GM21717 (cell line): Measurements from ENCODE around the gene PDZD7.
"Not testable (repeated sequence)": the region's sequence is repeated elsewhere in the genome, so short reads cannot be mapped to it uniquely, and the experiment has no call there.

Source experiments
- ATAC-seq: cut with Tn5 transposase; IDR thresholded peaks from one replicate; pipeline ENCODE4 v1.9.1; 2021; ENCODE audit warnings: mild to moderate bottlenecking, moderate library complexity; ENCODE audit not compliant: unreplicated experiment

The PDZD7 gene

DNA sequence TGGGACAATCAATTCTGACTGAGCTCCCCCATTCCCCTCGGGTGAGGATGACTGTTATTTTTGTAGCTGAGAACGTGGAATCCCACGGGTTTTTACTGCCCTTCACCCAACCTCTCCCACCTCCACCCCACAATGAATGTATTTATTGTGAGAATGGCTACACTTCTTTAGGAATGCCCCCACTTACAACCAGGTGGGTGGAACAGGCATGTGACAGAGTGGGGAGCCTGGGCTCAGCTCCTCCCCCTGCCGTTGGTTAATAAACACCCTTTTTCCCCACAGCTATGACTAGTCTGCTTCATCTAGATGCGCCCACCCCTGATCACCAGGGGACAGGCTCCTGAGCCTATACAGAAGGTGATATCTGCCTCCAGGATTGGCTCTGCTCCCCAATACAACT lies 45.6 kb downstream of the PDZD7 start:
- ATAC-seq = no peak

DNA sequence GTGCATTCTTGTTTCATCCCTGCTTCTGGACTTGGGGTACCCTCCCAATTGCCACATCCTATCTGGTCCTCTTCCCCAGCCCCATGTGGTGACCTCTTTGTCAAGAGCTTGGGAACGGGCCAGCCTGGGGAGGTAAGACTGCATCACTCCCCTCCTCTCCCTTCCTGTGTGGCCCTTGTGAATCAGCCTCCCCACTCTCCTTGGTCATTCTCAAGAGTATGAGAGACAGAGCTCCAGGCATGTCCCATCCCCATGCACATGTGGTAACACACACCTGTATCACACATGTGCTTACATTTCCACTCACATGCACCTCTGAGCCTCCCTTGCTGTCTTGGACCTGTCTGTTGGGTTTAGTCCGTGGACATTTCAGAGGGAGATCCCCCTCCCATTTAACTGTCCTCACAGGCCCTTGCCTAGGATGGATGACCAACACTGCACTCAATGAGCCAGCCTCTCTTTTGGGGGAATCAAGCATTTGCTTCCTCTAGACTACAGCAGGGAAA lies 46.2 kb downstream of the PDZD7 start:
- ATAC-seq = no peak

DNA sequence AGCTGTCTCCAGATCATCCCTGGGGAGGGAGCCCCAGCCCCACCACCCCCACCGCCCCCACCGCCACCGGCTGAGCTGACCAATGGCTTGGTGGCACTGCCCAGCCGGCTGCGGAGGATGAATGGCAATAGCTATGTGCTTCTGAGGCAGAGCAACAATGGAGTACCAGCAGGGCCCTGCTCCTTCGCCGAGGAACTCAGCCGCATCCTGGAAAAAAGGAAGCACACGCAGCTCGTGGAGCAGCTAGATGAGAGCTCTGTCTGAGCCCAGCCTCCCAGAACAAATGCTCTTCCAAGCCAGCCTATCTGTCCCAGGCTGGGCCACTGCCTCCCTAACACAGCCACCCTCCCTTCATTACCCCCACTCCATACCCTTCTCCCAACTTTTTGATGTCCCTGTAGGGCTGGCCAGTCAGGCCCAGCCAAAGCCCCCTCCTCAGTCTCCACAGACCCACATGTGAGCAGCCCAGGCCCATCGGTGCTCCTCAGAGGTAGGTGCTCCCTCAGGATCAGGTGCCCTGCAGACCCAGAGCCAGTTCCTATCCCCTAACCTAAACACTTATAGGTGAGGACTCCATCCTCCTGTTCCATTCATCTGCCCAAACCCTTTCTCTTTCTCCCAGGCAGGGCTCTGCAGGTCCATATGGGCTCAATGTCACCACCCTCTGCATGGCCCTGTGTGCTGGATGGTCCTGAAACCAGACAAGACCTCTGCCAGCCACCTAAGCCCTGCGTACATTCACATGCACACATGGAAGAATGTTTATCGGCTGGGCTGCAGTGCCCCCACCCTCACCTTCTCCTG lies 46.9 kb downstream of the PDZD7 start:
- ATAC-seq = no peak

DNA sequence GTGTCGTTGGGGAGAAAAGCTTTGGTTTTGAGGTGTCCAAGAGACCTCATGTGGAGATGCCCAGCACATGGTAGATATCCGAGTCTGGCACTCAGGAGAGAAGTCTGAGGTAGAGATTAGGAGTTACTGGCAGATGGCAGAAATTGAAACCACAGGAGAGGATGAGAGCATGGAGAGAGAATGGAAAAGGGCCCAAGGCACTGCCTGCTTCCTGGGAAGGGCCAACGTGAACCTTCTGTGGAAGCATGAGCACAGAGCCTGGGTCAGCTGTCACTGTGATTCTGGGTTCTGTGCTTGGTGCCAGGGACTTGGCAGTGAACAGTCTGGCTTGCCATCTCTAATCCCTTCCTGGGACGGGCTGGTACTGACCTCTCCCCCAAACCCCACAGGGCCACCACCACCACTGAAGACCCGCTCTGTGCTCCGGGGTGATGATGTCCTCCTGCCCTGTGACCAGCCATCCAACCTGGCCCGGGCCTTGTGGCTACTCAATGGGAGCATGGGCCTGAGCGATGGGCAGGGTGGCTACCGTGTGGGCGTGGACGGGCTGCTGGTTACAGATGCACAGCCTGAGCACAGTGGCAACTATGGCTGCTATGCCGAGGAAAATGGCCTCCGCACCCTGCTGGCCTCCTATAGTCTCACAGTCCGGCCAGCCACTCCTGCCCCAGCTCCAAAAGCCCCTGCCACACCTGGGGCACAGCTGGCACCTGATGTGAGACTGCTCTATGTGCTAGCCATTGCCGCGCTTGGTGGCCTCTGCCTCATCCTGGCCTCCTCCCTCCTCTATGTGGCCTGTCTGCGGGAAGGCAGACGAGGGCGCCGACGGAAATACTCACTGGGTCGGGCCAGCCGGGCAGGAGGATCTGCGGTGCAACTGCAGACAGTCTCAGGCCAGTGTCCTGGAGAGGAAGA lies 47.8 kb downstream of the PDZD7 start:
- ATAC-seq = no peak

DNA sequence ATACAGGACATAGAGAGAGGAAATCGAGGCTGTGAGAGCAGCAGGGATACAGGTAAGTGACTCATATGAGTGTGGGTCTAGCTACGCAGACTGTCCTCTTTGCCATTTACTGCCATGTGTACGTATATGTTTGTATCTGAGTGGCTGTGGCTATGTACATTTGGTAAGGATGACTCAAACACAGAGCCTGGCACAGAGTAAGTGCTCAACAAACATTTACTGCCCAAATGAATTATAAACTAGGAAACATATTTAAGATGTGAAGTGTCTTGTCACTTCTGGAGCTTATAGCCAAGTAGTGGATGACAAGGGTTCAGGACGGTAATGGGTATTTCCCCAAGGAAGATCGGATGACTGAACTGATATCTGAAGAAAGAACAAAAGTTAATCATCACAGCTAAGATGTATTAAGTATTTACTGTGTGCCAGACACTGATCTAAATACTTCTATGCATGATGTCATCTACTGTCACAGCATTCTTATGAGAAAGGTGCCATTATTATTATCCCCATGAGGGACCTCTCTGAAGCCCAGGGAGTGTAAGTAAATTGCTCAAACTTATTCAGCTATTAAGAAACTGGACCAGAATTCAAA lies 49.7 kb downstream of the PDZD7 start:
- no peak for ATAC-seq

DNA sequence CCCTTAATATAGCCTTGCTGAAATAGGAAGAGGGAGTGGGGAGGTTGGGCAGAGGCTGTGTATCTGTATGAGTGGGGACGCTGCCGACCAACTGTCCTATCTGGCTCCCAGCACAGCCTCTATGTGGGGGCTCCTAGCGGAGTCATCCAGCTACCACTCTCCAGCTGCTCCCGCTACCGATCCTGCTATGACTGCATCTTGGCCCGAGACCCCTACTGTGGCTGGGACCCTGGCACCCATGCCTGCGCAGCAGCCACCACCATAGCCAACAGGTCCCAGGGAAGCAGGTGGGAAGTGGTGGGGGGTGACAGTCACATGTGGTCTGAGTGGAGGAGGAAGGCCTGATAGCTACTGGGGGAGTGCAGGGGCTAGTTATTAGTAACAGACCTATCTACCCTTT lies 50.2 kb downstream of the PDZD7 start:
- ATAC-seq = no peak

DNA sequence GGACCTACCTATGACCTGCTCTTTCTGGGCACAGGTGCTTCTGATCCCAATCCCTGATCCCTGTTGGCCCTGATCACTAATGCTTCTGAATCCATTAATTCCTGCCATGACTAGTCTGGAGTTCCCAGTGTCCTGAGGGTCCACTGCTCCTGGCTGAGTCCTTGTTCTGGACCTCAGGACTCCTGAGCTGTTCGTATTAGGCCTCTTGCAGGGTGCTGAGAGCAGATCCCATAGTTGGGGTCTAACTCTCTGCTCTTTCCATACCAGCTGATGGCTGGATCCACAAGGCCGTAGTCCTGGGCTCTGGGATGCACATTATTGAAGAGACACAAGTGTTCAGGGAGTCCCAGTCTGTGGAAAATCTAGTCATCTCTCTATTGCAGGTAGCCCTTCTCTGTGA lies 50.6 kb downstream of the PDZD7 start:
- ATAC-seq = no peak

DNA sequence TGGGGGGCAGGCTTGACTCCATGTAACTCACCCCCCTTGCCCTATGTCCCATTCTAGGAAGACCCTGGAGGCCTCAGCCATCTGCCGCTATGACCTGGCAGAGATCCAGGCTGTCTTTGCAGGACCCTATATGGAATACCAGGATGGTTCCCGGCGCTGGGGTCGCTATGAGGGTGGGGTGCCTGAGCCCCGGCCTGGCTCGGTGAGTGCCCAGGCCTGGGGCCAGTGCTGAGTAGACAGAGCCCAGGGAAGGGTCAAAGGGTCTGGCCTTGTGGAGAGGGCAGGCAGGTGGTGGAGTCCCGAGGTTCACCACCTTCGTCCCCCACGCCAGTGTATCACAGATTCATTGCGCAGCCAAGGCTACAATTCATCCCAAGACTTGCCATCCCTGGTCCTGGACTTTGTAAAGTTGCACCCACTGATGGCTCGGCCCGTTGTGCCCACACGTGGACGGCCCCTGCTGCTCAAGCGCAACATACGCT lies 51.1 kb downstream of the PDZD7 start:
- ATAC-seq = no peak

DNA sequence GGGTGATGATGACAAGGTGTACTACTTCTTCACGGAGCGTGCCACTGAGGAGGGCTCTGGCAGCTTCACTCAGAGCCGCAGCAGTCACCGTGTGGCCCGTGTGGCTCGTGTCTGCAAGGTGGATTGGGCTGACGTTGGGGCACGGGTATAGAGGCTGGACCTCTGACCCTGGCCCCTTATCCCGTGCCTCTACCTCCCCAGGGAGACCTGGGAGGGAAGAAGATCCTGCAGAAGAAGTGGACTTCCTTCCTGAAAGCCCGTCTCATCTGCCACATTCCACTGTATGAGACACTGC lies 52.1 kb downstream of the PDZD7 start:
- no peak for ATAC-seq

DNA sequence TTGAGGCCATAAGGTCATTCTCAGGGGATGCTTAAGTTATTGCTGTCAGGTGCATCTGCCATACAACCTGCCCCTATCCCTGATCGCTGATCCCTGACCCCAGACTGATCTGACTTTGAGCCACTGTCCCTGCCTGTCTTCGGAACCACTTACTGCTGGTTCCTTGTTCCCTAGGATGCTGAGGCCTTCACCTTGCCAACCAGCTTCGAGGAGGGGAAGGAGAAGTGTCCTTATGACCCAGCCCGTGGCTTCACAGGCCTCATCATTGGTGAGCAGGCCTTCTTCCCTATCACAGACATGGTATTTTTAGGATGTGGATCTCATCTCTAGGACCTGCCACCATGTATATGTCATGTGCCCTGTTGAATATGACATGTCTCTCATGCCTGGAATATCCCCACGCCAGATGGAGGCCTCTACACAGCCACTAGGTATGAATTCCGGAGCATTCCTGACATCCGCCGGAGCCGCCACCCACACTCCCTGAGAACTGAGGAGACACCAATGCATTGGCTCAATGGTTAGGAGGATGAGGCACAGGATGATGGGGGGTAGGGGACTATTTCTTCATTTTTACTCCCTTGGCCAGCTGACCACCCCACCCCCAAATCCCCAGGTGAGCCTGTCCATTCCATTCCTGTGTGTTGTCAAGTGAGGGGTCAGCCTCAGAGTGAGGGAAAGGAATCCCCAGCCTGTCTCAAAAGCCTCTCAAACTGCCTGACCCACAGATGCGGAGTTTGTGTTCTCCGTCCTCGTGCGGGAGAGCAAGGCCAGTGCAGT lies 52.6 kb downstream of the PDZD7 start:
- ATAC-seq = no peak

DNA sequence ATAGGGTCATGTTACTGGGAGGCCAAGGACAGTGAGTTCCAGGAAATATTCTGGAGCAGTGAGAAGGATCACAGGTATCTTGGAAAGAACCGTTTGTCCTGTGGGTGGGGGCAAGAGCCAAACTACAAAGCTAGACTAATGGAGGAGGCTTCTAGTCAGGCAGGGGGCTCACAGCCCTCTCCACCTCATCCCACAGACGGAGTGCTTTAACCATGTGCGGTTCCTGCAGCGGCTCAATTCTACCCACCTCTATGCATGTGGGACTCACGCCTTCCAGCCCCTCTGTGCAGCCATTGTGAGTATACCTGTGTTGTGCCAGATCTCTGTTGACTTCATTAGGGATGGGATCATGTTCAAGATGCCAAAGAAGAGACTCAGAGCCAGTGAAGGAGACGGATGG lies 53.5 kb downstream of the PDZD7 start:
- ATAC-seq = no peak

DNA sequence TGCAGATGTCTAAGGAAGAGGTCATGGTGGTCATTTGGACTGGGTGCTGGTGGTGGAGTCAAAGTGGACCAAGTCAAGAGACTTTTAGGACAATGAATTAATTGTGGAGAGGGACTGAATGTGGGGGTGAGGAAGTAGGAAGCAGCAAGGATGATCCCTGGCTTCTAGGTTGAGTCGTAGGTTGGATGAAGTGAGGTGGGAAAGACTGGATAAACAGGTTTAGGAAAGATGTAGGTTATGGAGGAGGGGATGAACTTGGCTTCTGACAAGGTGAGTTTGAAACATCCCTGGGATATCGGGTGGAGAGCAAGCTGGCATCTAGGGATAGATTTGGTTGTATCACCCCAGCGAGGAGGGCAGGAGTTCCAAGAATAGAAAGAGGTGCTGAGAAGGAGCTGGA lies 54.0 kb downstream of the PDZD7 start:
- ATAC-seq = no peak

DNA sequence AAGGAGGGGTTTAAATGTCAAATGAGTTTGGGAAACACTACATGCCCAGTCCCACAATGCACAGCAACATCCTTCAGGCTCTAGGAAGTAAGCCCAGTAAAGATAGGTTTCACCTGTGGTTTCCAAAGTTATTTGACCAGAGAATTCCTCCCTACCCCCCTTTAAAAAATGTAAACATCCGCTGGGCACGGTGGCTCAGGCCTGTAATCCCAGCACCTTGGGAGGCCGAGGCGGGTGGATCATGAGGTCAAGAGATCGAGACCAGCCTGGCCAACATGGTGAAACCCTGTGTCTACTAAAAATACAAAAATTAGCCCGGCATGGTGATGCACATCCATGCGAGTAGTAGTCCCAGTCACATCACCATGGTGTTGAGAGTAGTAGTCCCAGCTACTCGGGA lies 55.5 kb downstream of the PDZD7 start:
- not testable (repeated sequence) for ATAC-seq

DNA sequence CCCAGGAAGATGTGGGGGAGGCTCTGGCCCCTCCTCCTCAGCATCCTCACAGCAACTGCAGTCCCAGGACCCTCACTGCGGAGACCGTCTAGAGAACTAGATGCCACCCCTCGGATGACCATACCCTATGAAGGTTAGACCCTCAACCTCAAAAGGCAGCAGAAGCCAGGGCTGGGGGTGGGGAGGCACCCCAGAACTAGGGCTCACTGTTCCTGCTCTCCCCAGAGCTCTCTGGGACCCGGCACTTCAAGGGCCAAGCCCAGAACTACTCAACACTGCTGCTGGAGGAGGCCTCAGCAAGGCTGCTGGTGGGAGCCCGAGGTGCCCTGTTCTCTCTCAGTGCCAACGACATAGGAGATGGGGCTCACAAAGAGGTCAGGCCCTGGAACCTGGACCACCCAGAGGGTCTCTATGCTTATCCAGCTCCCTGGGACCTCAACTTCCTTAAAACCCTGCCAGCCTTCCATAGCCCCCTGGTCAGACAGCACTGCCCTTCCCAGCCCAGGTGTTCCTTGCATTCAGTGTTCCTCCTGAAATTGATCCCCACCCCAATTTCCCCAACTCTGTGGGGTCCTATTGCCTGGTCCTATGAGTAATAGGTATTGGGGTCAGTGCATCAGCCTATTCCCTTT lies 57.9 kb downstream of the PDZD7 start:
- ATAC-seq = no peak

DNA sequence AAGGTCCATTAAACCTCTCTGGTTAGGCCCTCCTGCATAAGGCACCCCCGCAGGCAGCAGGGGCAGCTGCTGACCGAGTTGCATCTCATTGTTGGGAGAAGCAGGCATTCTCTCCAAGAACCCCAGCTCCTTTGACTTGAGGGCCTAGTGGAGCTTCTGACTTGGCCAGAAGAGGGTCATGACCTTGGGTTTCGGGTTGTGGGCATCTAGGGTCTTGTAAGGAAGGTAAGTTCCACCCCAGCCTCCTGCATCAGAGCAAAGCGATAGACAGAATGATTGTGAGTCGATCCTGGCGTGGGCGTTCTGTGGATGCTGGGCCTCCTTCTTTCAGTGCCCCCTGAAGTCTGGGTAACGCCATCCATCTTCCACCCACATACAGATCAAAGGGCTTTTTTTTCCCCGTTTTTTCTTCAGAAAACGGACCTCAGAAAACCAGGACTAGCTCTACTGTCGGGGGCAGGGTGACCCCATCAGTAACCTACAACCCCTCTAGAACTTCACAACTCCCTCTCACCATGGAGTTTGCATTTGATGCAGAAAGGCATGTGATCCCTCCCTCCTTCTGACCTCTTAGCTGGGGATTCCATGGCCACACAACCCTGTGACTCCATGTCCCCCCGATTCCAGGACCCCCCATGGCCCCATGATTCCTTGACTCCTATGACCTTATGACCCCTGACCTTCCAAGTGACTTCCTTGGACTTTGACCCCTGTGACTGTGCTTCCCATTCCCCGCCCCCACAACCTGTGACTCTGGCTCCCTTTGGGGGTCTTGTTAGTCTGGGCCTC lies 58.6 kb downstream of the PDZD7 start:
- no peak for ATAC-seq

DNA sequence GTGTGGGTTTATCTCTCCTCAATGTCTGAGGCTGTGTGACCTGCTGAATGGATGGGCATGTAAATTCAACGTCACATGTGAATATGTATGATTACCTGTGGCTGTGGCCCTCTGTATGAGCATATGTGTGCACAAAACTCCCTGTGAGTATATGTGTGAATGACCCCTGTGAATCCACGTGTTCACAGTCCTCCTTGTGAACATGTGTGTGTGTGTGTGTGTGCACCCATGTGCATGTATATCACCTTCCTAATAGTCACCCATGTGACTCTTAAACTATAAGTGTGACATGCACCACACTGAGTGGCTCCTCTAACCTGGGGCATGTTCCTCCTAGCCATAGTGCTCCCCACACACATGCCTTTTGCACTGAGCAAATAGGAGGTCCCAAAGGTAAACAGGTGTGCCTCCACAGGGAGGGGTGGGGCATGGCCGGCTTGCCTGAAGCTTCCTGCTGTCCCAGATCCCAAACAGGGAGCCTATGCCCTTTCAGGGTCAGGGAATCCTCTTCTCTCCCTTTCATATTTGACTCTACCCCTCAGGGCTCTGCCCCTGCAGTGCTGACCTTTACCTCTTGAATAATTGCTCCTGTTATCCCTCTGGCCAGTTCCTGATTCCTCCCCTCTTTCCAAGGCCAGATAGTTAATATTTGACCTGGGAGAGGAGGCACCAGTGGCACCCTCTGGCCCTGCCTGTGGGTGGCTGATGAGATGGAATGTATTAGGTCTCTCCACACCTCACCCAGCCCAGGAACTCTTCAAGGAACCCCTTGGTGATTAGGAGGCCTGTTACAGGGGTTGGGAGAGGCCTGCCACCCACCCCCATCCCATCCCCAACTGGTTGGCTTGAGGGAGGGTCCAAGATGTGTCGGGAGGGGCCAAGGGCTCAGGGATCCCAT lies 59.8 kb downstream of the PDZD7 start:
- no peak for ATAC-seq

DNA sequence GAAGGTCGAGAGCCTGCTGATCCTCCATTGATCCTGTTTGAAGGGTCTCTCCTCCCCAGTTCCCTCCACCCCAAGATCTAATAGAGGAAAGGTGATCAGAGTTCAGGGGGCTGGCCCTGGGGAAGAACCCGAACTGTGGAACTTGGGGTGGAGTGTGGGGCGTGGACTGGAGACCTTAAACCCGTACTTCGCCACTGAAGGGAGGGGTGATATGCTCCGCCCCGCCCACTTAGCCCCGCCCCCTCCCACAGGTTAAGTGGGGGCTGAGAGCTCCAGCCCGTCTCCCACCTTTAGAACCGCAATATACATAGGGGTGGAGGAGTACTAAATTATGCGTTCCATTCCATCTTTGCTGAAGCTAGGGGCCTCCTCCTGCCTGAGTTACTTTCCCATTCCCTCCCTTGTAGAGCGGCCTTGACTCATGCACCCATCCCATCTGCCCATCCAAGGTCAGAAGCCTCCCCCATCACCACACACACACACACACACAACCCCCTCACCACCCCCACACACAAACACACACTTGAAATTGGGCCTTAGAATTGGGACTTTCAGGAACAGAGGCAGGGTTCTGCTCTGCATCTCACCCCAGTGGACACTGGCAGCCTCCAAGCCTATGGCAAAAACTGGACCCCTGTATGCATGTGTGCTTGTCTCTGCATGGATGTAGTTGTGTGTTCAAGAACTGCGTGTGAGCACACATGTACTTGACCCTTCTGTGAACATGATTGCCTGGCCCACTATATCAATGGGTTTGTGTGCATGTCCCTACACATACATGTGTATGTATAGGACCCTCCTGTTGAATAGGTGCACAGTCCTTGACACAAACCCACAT lies 60.6 kb downstream of the PDZD7 start:
- ATAC-seq = no peak
